ENCODE results near the gene MYO1H.

Gene MYO1H

GRCh38 chr12:109347589-109347988 is at the start of gene MYO1H:
Gene MYO1H, plus strand, starts transcription at chr12:109347900. Its CDS starts 61 bp downstream, at chr12:109347961.
- TF ChIP-seq ZFX (IDR thresholded peaks at IDR 0.05; ENCODE audit: borderline replicate concordance) = no peak
- TF ChIP-seq, protein P1, sequence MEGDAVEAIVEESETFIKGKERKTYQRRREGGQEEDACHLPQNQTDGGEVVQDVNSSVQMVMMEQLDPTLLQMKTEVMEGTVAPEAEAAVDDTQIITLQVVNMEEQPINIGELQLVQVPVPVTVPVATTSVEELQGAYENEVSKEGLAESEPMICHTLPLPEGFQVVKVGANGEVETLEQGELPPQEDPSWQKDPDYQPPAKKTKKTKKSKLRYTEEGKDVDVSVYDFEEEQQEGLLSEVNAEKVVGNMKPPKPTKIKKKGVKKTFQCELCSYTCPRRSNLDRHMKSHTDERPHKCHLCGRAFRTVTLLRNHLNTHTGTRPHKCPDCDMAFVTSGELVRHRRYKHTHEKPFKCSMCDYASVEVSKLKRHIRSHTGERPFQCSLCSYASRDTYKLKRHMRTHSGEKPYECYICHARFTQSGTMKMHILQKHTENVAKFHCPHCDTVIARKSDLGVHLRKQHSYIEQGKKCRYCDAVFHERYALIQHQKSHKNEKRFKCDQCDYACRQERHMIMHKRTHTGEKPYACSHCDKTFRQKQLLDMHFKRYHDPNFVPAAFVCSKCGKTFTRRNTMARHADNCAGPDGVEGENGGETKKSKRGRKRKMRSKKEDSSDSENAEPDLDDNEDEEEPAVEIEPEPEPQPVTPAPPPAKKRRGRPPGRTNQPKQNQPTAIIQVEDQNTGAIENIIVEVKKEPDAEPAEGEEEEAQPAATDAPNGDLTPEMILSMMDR (IDR thresholded peaks at IDR 0.05) = no peak
- peak within 1 kb of the TSS; percentile 32 for H3K27ac ChIP-seq

GRCh38 chr12:109299849-109300248 is 47.9 kb upstream of the MYO1H start:
- no peak for TF ChIP-seq ZFX (IDR thresholded peaks at IDR 0.05; ENCODE audit: borderline replicate concordance)
- TF ChIP-seq, protein P1 (IDR thresholded peaks at IDR 0.05) = no peak
- no peak overlapping the region for H3K27ac ChIP-seq

- TF ChIP-seq, protein P1 (IDR thresholded peaks at IDR 0.05) = no peak
- no peak for TF ChIP-seq ZFX (IDR thresholded peaks at IDR 0.05; ENCODE audit: borderline replicate concordance)
- no peak overlapping the region for H3K27ac ChIP-seq
Measured at GRCh38 chr12:109301643-109302168, 46.0 kb upstream of the MYO1H start.

DNA sequence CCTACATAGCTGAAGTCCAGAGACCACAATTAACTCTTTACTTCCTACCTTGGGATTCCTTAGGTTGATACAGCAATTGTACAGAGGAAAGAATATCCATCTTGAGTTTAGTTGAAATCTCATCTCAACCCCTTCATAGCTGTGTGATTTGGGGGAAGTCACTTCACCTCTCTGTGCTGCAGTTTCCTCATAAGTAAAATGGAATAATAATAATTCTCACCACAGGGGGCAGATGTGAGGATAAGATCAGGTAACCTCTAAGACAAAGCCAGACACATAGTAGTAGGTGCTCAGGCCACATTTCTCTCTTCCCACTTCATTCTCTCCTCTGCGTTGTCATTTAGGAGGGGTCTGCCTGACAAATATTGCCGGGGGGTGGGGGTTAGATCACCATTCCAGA is 45.3 kb upstream of the MYO1H start:
- TF ChIP-seq, protein P1 (IDR thresholded peaks at IDR 0.05) = peak; percentile 70
- TF ChIP-seq ZFX (IDR thresholded peaks at IDR 0.05; ENCODE audit: borderline replicate concordance) = no peak
- no peak overlapping the region for H3K27ac ChIP-seq

GRCh38 chr12:109302770-109303169 is 44.9 kb upstream of the MYO1H start:
- TF ChIP-seq ZFX (IDR thresholded peaks at IDR 0.05; ENCODE audit: borderline replicate concordance) = no peak
- TF ChIP-seq, protein P1 (IDR thresholded peaks at IDR 0.05) = peak; percentile 40

DNA sequence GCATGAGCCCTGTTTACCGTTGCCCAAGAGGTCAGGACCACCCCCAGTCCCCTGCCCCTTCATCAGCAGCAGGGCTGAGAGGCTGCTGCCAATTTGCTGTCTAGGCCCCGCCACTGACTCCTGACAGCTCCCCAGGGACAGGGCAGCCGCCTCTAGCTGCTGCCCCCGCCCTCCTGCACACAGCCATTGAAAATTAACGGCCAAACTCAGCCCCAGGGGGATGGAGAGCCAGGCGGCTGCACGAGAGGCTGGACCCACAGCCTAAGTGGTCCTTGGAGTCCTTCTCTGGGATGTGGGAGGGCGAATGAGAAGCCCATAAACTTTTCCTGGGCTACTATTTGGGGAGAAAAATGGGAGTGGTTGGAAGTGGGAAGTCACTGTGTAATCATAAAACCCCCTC is 43.2 kb upstream of the MYO1H start:
- no peak overlapping the region for H3K27ac ChIP-seq
- TF ChIP-seq, protein P1 (IDR thresholded peaks at IDR 0.05) = no peak

More at GRCh38 chr12:109302770-109303169, 44.9 kb upstream of the MYO1H start:
- H3K27ac ChIP-seq = no peak overlapping the region

DNA sequence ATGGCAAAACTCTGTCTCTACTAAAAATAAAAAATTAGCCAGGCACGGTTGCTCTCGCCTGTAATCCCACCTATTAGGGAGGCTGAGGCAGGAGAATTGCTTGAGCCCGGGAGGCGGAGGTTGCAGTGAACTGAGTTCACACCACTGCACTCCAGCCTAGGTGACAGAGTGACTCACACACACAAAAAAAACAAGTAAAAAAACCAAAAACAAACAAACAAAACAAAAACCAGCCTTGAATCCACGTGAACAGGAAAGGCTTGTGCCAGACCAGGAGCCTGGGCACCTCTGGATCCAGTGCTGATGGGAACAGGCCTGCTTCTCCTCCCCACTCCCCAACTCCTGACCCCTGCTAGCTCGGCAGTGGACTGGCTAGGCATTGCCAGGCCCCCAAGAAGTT is 42.2 kb upstream of the MYO1H start:
- no peak overlapping the region for H3K27ac ChIP-seq
- TF ChIP-seq ZFX (IDR thresholded peaks at IDR 0.05; ENCODE audit: borderline replicate concordance) = no peak
- TF ChIP-seq, protein P1 (IDR thresholded peaks at IDR 0.05) = no peak
